NCI-H187 treated with DMSO at 0.1 percent for 48 hours (cell line): ENCODE results near the gene LRRC14B.

ENCODE experiments used
- DNase-seq: peaks from one replicate; lab custom pipeline; 2025; lab: John Stamatoyannopoulos, UW

The LRRC14B gene

DNA sequence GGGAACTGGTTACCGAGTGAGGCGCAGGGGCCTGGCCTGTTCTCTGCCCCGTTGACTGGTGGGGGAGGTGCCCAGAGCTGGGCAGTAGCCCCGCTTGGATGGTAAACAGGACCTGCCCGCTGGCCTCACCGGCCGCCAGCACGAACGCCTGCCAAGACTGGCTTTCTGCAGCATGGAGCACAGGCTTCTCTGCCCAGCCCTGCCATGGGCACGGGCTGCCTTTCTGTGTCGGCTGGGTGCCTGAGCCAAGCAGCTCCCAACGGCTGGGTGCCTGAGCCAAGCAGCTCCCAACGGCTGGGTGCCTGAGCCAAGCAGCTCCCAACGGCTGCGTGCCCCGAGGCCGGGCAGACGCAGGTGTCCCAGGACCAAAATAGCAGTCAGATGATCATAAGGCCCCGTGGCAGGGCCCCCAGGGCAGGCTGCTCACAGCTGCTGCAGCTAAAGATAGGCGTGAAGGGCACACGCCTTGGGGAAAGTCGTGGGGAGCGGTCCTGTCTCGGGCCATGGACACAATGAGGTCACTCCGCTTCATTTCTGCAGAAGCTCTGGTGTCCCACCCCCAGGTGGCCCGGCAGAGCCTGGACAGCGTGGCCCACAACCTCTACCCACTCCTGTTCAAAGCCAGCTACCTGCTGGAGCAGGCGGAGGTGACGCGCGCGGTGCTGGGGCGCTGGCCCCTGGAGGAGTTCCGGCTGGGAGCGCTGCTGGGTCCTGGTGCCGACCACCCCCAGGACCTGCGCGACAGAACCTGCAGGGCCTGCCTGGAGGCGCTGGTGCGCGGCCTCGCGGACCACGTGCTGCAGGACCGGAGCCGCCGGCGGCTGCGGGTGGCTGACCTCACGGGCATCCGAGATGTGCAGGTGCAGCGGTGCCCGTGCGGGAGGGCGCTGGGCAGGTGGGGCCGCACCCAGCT is at the start of gene LRRC14B:
Gene LRRC14B, plus strand, starts transcription at position 460 of the 913 bp plus-strand sequence. Its CDS starts 44 bp downstream, at position 504.
- no peak for DNase-seq

DNA sequence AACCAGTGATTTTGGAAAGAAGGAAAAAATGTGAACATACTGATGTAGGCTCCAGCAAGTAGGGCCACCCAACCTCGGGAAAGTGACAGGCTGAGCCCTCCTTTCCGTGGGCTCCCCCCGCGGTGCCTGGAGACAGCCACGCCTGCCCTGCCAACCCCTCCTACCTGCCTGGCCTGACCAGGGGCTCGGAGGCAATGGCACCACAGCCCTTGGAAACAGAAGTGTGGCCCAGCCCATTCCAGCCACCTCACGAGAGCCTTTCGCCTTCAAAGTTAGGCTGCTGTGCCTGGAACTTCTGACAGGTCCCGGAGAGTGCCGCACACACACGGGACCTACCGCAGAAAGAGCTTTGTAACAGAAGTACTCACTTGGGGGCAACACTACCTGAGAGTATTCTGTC is 49.5 kb upstream of the LRRC14B start:
- no peak for DNase-seq

DNA sequence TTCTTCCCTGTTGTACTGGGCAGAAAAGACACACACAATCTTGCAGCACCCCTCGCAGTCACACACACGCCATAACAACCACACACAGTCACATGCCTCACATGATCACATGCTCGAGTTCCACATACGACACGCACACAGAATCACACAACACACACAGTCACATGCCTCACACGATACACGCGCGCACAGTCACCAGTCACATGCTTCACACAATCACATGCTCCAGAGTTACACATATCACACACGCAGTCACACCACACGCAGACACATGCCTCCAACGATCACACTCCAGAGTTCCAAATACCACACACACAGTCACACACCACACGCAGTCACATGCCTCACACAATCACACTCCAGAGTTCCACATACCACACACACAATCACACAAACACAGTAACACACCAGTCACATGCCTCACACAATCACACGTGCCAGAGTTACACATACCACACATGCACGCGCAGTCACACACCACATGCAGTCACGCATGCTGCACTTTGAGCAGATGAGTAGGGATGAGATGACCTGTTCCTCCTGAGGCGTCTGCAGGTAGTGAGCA is 49.0 kb upstream of the LRRC14B start:
- no peak for DNase-seq

DNA sequence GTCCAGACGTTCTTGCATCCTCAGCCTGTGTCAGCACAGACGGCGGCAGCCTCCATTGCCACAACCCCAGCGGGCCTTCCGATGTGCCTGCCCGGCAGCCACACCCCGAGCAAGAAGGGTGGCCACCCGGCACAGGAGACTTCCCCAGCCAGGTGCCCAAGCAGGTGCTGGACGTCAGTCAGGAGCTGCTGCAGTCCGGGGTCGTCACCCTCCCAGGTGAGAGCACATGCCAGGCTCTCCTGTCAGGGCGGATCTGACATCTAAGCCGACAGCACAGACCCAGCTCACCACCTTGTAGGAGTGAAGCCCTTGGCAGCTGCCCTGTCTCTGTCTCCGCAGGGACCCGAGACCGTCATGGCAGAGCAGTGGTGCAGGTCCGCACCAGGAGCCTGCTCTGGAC is 48.3 kb upstream of the LRRC14B start:
- DNase-seq: no peak

DNA sequence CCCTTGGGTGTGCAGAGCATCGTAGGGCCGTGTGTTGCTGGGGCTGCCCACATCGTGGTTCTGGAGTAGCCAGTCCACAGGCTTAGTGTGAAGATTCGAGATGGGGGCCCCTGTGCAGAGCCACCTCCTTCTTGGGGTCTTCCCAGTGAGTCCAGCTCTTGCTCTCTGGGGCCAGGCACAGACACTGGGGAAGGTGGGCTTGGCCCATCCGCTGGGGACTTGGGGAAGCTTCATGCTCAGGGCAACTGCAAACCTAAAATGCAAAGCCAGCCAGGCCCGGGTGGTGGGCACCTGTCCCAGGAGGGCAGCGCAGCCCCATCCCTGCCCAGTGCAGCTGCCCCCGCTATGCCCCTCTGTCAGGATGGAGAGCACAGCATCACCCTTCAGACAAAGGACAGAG is 46.4 kb upstream of the LRRC14B start:
- DNase-seq: no peak

DNA sequence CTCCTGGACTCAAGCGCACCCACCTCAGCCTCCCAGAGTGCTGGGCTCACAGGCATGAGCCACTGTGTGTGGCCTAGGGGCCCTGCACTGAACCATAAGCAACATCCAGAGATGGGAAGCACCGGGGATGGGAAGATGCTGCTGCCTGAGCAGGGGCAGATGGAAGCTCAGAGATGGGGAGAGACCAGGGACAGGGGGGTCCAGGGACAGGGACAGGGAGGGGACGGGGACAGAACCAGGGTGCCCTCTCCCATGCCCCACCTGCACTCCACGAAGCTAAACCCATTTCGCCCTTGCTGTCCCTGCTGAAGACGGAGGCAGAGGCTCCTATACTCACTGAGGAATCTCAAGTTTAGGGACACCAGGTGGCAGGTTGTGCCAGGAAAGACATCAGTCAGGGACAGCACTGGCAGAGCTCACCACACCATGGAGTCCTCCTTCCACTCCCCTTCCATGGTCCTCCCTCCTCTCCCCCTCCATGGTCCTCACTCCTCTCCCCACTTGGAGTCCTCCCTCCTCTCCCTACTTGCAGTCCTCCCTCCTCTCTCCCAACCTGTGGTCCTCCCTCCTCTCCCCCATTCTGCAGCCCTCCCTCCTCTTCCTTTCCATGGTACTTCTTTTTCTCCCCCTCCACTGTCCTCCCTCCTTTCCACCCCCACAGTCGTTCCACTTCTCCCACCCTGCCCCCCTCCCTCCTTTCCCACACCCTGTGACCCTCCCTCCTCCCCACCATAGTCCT is 45.5 kb upstream of the LRRC14B start:
- DNase-seq: no peak

DNA sequence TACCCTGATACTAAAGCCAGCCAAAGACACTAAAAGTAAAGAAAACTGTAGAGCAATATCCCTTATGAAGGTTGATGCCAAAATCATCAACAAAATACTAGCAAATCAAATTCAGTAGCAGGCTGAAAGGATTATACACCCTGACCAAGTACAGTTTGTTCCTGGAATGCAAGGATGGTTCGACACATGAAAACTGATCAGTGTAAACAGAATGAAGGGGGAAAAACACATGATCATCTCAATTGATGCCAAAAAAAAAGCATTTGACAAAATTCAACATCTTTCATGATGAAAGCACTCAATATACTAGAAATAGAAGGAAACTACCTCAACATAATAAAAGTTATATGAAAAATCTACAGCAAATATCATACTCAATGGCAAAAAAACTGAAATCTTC is 43.5 kb upstream of the LRRC14B start:
- no peak for DNase-seq

DNA sequence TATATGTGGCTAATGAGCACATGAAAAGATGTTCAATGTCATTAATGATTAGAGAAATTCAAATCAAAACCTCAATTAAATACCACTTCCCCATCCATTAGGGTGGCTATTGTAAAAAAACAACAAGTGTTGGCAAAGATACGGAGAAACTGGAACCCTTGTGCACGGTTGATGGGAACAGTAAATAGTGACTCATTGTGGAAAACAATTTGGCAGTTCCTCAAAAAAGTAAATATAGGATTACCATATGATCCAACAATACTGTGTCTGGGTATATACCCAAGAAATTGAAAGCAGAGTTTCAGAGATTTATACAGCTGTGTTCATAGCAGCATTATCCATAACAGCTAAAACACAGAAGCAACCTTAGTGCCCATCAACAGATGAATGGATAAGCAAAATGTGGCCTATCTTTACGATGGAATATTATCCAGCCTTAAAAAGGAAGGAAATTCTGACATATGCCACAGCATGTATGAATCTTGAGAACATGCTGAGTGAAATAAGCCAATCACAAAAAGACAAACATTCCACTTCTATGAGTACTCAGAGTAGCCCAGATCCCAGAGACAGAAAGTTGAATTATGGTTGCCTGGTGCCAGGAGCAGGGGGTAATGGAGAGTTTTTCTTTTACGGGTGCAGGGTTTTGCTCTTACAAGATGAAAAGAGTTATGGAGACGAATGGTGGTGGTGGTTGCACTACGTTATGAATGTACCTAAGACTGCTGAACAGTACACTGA is 41.4 kb upstream of the LRRC14B start:
- no peak for DNase-seq

DNA sequence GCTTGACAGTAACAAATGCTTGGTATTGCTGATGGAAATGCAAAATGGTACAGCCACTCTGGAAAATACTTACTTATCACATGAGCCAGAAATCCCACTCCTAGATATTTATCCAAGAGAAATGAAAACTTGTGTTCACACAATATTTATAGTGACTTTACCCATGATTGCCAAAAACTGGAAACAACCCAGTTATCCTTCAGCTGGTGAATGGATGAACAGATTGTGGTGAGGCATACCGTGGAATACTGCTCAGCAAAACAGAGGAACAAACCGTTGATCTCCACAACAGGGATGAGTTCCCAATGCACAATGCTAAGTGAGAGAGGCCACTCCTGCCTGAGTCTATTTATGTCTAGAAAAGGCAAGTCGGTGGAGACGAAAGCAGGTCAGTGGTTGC is 40.5 kb upstream of the LRRC14B start:
- DNase-seq: no peak

DNA sequence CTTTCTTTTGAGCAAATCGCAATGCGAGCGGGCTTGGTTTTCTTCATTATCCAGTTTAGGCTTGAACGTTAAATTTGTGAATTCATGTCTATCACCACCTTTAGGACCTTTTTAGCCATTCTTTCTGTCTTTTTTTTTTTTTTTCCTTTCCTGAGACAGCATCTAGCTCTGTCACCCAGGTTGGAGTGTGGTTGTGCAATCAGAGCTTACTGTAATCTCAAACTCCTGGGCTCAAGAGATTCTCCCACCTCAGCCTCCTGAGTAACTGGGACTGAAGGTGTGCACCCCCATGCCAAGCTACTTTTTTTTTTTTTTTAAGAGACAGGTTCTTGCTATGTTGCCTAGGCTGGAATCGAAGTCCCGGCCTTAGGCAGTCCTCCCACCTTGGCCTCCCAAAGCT is 39.2 kb upstream of the LRRC14B start:
- DNase-seq: no peak

DNA sequence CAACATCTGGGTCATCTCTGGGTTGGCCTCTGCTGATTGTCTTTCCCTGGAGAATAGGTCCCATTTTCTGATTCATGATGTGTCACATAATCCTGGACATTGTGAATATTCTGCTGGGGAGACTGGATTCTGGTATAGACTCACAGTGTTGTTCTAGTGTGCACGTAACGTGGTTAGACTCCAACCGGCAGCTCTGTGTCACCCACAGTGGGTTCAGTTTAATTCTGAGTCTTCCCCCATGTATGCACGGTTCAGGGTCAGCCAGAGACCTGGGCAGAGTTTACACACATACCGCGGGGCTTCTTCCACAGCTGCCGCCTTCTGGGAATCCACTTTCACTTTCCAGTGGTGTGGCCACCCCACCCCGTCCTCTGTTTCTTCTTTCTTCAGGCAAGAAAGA is 38.0 kb upstream of the LRRC14B start:
- no peak for DNase-seq

DNA sequence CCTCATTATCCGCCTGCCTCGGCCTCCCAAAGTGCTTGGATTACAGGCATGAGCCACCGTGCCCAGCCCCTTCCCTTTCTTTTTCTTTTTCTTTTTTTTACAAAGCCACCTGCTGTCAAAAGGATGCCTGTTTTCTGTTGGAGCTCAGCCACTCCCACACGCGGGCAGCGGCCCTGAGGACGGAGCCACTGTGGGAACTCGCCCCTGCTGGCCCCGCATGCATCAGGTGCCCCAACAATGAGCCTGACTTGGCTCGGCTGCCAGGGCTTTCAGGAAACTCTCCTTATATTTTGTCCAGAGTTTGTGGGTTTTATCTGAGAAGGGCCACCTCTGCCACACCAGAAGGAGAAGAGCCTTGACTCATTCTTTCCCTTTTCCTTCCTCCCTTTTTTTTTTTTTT is 37.1 kb upstream of the LRRC14B start:
- no peak for DNase-seq

DNA sequence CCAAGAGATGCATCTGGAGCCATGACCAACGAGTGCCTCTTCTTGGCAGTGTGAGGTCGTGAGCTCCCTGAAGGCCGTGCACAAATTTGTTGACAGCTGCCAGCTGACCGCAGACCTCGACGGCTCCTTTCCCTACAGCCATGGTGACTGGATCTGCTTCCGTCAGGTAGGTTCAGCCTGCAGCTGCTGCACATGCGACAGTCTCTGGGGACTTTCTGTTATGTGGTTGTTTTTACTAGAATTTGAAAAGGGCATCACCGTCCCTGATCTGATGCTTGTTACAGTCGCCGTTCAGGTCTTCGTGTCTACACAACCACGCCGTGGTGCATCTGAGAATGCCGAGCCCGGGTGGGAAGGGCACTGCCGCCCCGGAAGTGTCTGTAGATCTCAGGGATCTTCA is 36.5 kb upstream of the LRRC14B start:
- no peak for DNase-seq

DNA sequence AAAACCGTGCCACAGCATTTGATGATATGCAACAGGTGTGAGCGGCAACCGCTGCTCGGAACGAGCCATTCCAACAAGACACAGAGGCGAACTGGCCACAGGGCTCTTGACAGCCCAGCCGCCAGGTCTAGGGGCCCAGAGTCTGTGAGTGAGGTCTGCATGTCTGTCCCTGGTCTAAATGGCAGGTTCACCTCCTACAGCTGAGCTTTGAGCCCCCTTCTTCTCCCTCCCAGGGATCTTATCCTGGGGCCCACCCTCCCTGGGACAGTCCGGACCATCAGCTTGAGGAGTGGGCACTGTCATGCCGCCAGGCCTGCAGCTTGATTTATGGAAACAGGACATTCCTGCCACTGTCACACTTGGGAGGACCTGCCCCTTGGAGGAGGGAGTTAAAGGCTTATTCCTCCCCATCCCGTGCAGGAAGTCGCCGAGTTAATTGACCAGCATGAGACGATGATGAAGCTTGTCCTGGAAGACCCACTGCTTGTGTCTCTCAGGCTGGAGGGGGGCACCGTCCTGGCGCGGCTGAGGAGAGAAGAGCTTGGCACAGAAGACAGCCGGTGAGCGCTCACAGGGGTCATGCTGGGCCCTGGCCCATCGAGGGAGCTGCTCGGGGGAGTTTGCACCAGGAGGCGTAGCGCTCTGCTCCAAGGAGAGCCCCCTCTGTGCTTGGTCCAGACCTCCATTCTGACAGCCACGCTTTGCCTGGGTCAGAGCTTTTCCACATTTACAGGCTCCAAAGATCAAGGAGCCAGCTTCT is 35.5 kb upstream of the LRRC14B start:
- no peak for DNase-seq

DNA sequence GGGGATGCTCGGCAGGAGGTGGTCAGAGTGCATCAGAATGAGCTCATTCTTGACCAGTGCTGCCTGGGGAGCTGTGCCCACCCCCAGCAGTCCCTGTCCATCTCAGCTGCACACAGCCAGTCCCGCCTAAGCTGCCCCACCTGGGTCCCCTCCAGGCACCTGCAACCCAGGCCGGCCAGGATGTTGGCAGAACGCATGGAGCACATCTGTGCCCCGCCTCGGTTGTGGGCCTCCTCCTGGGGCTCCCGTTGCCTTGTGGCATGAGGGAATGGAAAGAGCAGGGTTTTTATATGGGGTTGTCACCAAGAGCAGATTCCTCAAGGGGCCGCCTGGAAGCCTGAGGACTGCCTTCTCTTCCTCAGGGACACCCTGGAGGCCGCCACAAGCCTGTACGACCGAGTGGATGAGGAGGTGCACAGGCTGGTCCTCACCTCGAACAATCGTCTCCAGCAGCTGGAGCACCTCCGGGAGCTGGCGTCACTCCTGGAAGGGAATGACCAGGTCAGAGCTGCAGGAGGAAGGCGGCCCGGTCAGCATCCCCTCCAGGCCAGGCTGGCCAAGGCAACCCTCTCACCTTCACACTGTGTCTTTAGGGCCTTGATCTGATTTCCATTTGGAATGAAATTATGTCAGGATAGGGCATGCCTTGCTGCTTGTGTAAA is 34.8 kb upstream of the LRRC14B start:
- DNase-seq: no peak

DNA sequence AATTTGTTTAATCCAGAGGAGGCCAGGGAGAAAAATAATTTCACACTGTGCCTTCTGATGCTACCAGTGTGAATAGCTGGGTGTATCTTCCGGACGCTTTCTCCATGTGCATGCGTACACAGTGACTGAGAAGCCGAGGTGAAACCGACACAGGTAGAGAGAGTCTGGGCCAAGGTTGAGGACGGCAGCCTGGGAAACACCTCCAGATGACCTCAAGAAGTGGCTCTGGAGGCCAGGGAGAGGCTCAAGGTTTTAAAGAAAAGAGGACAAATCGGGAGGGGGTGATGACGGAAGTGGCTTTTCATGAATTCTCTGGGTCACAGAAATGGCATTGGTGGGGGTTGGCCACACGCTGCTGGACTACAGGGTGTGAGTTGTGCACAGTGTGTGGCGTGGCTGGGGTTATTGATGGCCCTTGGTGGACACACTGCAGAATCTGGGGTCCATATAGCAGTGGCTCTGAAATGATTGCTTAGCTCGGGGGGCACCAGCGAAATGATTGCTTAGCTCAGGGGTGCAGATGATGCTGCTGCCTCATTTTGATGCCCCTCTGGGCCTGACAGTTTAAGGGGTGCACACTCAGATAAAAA is 34.1 kb upstream of the LRRC14B start:
- DNase-seq: no peak

DNA sequence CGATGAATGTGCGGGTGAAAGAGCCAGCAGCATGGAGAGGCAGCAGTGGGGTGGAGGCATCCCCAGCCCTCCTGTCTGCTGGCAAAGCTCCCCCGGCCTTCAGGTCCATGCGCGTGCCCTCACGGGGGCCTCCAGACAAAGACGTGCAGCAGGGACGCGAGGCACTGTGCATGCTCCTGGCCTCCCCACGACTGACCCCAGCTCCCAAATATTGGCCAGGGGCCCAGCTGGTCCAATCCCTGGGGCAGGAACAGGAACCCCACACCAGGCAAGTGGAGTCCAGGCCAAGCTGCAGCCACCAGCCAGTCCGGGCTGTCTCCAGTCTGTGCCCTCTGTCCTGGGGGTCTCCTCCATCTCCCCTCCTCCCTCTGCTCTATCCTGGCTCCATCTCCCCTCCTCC is 33.5 kb upstream of the LRRC14B start:
- no peak for DNase-seq

DNA sequence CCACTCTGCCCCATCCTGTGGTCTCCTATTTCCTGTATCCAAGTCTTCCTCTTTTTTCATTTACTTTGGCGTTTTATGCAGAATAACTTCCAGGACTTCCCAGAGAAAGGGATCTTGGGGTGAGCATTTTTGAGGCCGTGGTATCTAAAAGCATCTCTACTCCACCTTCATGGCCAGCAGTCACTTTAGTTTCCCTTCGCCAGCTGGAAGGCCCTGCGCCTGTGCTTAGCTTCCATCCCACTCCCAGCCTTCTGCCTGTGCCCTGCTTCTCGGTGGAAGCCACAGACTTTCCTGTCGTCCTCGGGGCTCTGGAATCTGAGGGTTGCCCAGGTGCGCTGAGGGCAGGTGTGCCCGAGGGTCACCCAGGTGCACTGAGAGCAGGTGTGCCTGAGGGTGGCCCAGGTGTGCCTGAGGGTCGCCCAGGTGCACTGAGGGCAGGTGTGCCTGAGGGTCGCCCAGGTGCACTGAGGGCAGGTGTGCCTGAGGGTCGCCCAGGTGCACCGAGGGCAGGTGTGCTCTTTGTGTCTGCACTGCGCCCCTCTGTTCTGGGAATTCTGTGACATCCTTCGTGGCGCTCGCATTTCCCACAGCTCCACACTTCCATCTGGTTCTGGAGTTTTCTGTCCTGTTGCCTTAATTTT is 32.4 kb upstream of the LRRC14B start:
- DNase-seq: no peak

DNA sequence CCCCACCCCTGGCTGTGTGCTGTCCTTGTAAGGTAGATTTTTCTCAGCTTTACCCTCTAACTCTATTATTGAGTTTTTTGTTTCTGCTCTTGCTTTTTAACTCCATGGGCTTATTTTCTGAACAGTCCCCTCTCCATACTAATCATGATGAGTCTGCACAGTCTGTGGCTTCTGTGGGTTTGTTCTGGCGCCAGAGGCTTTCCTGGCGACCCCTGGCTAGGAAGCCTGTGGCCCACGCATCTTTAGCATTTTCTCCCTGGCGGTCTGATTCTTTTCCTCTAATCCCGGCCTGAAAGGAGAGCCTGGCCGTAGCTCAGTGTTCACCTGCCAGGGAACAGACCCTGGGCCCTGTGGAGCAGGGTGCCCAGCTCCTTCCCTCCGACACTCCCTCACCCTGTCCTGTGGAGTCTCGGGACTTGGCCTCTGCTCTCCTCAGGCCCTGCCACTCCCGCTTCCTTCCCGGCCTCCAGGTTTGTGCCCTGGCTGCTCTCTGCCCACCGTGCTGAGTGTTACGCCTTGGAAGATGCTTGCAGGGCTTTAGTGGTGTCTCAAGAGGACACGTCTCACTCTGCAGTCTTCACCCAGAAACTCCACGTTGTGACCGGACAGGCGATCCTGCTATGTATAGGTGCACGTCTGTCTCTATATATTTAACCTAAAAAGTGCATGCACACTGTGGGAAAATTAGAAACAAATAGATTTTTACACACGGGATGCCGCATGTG is 31.7 kb upstream of the LRRC14B start:
- DNase-seq: no peak

DNA sequence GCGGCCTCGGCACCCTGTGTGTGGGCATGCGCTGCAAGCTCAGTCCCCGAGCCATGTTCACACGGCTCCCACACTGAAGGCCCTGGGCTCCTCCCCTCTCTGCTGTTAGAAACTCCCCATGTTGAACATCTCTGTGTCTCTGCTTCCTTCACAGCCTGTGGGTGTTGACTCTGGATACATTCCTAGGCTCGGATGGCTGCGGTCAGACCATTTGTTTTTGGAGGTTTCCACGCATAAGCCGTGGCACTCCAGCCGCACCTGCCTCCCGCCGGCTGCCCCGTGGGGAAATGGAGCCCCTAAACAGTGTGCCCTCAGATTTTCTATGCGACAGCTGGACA is 31.2 kb upstream of the LRRC14B start:
- no peak for DNase-seq
